Stimulated activated CD8-positive, alpha-beta memory T cell treated with anti-CD3 and anti-CD28 coated beads, Interleukin-4, amount 100 ng/mL, for 24 hours (primary cell): ENCODE measurements around the gene NPHP3.

Experiments used
- DNase-seq: peaks from one replicate; pipeline ENCODE4 v3.0.0-alpha.2; 2020; ENCODE audit warnings: low read depth

Gene NPHP3

DNA sequence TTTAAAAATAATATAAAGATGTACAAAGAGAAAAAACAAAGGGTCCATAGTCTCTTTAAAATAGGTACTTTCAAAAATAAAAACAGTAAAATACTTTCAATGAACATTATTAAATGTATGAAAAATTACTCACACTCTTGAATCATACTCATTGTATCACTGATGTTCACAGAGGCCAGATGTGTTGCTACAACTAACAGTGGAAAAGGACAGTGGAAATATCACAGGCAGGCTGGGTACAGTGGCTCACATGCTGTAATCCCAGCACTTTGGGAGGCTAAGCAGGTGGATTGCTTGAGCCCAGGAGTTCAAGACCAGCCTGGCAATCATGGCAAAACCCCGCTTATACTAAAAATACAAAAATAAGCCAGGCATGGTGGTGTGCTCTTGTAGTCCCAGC lies 26.8 kb downstream of the NPHP3 start:
- no peak for DNase-seq

DNA sequence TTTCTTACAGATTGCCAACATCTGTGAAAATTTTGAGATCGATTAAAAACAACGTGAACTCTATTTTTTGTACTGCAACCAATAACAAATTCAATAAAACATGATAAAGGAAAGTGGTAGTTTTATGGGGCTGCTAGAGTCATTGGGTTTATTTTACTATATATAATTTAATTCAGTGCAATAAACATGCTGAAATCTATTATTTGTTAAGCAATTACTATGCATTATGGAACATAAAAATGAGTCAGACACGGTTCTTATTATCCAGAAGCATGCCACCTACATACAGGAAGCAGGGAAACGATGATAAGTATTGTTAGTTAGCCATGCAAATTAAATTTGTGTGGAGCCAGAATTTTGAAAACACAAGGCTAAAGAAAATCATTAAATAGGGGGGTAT lies 27.2 kb downstream of the NPHP3 start:
- no peak for DNase-seq

DNA sequence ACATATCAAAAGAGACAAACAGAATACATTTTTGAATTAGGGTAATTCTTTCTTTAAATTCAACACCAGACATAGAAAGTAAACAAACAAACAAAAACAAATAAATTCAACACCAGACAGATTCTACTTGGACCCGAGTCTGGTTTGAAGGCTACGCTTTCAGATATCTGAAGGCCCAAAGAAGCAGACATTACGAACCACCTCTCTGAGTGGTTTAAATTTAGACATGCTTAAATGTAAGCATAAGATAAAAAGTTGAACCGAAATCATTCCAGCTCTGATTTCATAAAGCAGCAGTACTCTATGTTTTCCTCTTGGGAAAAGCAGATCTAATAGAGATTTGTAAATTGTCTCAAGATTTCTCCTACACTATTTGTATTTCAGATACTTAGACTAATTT lies 32.2 kb downstream of the NPHP3 start:
- DNase-seq = no peak

DNA sequence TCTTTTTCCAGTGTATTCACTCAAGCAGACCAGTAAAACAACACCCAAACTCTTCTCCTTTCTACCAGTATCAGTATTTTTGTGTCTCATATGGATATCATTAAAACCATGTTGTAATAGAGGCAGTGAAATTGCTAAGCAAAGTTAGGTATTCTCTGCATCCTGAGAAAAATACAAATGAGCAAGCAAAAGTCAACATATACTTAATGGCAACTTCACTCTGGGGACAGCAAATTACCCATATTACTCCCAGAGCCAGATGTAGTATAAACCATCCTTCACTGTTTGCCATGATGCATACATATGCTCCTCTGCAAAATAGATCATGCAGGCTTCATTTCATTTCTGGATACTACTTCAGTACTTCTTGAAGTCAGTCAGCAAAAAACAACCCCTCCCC lies 40.0 kb downstream of the NPHP3 start:
- DNase-seq = no peak

DNA sequence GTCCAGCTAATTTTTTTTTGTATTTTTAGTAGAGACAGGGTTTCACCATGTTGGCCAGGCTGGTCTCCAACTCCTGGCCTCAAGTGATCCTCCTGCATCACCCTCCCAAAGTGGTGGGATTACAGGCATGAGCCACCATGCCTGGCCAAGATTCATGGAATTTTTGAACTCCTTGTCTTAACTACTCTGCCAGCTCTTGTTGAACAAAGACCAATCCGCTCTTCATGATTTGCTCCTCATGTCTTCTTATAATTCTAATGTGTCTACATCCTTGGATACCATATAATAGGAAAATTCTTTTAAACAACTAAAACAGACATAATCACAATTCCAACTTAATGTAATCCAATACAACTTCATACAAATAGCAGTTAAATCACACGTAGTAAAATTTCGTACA lies 40.8 kb downstream of the NPHP3 start:
- DNase-seq = no peak

DNA sequence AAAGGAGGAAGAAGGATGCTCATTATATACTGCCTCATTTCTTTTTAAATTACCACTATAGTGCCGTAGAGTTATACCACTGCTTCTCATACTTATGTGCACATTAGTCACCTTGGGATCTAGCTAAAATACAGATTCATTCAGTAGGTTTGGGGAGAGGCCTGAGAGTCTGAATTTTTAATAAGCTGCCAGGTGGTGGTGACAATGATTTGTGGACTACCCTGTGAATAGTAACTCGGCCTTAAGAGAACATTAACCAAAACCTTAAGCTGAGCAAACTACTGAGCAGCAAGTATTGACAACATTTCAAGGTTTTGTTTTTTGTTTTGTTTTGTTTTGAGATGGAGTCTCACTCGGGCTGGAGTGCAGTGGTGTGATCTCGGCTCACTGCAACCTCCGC lies 42.3 kb downstream of the NPHP3 start:
- DNase-seq = no peak

DNA sequence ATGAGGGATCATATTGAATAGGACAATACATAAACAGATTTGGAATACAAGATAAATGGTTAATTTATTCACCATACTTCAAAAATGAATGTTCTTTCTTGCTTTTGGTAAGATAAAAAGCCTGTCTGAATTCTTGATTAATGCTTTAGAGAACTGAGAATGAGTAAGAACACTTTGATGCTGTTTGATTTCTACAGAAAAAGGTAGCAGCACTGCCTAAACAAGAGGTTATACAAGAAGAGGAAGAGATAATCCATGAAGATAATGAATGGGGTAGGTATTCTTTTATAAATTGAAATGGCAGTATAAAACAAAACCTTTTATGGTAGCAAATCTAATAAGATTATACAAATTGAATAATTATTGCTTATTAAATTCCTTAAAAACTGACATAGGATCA lies 46.8 kb downstream of the NPHP3 start:
- DNase-seq = no peak

DNA sequence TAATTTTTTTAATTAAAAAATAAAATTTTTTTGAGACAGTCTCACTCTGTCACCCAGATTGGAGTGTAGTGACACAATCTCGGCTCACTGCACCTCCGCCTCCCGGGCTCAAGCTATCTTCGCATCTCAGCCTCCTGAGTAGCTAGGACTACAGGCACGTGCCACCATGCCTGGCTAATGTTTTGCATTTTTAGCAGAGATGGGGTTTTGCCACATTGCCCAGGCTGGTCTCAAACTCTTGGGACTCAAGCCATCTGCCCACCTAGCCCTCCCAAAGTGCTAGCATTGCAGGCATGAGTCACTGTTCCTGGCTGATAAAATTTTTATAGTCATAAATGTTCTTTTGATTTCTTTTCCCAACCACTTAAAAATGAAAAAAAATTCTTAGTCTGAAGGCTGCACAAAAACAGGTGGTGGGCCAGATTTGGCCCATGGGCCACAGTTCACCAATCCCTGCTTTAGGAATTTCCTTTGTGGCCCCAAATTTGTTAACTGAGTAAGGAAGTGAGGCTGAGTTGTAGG lies 52.9 kb downstream of the NPHP3 start:
- no peak for DNase-seq

DNA sequence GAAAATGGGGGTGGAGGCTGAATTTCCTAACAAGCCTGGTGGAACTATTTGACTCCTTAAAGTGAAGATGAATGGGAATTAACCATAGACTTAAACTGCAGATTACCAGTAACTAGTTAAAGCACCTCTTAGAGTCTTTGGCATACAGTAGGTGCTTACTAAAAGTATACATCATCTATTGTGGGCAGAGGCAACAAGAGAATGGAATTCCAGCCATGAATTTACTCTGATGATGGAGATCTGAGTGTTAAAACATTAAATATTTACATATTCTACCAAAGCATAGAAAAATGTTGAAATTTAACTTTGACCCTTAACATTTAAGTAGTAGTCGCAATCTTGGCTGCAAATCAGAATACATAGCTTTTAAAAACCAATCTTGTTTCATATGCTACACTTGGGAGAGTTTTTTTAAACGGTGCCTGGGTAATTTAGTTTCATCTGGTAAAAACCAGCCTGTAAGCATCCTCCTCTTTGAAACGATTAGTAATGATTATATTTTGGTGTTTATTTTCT lies 56.9 kb downstream of the NPHP3 start:
- no peak for DNase-seq

DNA sequence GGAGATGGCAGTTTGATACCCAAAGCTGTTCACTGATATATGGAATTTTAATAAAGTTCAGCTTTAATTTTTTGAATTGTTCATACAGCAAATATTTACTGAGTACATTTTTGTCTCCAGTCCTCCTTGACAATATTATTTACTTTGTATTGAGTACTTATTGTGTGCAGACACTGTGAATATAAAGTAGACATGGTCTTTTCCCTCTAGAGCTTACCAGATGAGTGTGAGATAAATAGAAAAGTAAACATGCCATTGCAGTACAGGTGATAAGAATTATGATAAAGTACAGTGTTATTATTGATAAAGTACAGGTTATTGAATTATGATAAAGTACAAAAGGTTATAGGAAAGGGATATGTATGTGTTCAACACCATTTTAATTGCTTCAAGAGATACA lies 60.0 kb downstream of the NPHP3 start:
- DNase-seq = no peak

DNA sequence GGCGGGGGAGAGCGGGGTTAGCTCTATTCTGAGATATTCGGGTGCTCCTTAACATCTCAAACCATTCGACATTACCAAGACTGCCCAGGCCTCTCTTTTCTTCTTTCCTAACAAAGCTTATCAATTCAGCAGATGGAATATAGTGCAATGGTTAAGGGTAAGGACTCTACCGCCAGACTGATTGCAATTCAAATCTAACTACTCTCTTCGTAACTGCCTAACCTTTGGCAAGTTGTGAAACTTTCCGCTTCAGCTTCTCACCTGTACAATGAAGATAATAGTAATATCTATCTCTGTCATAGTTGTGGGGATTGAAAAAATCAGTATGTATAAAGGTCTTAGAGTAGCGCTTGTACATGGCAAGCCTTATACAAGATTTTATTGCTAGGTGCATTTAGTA lies 61.1 kb downstream of the NPHP3 start:
- DNase-seq = no peak

DNA sequence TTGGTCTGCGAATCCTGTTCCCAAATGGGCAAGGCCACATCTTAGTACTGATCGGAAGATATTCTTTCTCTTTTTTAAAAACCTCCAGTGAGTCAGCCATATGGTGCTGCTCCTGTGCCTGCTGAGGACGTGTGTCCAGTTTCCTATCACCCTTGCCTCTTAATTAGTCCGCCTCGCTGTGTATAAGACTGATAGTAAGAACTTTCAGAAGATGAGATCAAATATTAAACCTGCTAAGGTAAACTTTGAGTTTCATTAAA lies 61.5 kb downstream of the NPHP3 start:
- DNase-seq = no peak

DNA sequence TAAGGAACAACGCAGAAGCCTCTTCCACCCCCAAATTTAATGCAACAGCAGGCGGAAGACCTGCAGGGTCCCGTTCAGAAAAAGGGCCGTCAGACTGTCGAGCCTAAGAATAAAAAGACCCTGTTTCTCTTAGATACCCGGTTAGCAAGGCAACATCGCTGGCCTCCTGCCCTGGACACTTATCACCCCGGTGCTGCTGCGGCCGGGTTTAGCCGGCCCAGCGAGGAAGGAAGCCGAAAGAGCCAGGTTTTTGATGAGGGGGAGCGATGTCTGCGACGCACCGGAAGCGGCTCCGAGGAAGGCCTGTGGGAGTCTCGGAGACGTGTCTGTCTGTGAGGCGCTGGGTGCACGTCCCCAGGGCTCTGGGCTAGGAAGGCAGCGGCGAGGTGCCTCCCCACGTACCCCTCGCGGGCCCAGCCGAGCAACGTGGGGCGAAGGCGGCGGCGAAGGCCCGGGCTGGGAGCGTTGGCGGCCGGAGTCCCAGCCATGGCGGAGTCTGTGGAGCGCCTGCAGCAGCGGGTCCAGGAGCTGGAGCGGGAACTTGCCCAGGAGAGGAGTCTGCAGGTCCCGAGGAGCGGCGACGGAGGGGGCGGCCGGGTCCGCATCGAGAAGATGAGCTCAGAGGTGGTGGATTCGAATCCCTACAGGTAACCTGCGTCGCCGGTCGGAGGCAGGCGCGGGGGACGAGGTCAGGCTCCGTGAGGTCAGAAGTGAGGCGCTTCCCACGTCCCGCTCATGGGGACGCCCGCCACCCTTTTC lies 62.0 kb downstream of the NPHP3 start, which contains the start of gene UBA5:
Gene UBA5, plus strand, starts transcription at position 278 of the 759 bp plus-strand sequence. Its CDS starts 209 bp downstream, at position 487.
- DNase-seq = peak; percentile 60

DNA sequence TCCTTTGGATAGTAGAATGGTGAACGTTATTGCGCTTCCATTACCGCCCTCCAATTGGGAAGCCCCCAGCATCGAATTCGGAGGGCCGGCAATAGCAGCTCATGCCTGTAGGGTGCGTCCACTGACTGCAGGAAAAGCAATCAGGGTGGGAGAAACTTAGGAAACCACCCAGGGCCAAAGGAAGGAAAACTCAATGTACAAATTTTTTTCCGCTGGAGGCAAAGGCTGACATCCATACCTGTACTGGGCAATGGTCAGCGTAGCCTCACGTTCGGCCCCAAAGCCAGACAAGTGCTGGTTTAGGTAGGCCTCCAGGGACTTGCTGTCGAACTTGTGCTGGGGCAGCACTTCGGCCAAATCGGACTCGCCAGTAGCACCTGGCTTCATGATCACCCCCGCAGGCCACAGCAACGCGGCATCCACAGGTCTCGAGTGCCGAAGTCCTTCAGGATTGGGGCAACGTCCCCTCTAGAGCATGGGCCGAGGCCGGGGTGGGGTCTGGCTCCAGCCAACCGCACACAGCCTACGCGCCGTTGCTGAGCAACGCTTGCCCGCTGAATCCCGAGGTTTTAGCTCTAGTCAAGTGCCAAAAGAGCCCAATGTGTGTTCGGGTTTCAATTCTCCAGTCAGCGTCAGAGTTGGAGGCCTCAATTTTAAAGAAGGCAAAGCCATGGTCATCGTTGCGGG lies 62.7 kb downstream of the NPHP3 start, which contains the start of gene ACAD11:
Gene ACAD11, minus strand, starts transcription at position 445 of the 687 bp plus-strand sequence. Its CDS starts 58 bp downstream, at position 387.
- no peak for DNase-seq

DNA sequence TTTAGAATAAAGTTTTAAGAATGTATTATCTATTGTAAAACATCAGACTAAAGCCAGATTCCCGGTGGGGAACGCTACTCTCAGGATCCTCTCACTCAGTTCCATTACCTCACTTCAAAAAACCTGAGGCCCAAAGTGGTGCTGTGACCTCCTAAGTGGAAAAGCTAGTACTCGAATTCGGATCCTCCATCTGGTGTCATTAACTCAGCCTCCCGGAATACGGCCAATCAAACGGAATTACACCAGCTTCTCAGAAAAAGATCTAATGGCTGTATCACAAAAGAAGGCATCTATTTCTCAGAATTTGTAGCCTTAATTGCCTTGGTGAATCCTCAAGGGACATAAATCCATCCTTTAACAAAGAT lies 63.2 kb downstream of the NPHP3 start:
- DNase-seq = no peak

DNA sequence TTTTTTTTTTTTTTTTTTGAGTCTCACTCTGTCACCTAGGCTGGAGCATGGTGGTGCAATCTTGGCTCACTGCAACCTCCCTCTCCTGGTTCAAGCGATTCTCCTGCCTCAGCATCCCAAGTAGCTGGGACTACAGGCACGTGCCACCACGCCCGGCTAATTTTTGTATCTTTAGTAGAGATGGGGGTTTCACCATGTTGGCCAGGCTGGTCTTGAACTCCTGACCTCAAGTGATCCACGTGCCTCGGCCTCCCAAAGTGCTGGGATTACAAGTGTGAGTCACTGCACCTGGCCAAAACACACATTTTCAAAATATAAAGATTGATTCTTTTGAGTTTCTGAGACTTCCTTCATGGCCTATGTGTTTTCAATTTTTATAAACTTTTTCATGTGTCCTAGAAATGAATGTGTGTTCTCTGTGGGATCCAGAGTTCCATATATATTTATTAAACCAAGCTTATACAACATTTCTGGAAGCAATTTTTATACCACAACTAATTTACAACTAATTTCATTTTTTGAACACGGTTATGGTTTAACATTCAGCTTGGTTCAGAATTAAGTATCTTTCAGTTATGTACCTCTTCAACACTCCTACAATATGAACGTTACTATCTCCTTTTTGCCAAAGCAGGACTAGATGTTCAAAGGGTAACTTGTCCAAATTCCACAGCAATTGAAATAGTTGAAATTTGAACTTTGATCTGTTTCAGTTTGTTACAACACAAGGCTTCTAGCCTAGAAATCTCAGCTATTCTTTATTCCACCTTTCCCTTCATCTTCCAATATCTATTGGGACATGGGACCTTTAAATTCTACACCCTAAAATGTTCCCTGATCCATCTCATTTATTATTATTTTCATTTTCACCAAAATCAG lies 64.1 kb downstream of the NPHP3 start:
- DNase-seq = no peak

DNA sequence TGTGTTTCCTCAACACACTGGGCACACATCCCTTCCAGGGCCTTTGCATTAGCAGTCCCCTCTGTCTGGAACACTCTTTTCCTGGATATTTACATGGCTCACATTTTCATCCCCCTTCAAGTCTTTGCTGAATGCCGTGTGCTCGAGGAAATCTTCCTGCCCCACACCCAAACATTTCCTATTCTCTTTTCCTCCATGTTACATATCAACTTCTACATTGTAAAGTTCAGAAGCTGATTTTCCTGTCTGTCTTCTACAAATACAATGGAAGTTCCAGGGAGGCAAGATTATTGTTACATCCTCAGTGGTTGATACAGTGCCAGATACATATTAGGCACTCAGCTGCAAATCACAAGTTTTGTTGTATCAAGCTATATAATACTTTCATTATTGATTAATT lies 66.7 kb downstream of the NPHP3 start:
- no peak for DNase-seq

DNA sequence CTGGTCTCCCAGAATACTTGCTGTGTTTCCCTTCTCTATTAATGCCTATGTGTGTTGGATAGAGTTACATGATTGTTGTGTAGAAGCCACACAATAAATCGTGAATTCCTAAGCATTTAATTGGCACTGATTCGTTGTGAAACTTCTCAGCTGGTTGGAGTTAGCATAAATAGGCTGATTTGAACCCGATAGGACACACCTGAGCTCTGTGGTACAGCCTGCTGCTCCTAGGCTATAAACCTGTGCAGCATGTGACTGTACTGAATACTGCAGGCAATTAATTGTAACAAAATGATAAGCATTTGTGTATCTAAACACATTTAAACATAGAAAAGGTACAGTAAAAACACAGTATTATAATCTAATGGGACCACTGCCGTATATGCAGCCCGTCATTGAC lies 67.5 kb downstream of the NPHP3 start:
- no peak for DNase-seq

DNA sequence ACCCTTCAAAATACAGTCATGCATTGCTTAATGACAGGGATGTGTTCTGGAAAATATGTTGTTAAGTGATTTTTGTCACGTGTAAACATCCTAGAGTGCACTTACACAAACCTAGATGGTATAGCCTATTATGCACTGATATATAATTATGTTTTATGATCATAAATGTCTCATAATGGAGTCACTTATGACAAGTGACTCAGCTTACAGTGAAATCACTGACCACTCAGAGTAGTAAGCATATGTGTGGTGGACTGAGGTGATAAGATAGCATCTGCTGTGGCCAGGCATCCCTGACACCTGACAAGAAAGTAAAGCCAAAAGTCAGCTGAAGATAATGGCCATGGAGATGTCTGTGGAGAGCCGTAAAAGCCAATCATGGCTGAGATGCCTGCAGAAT lies 68.0 kb downstream of the NPHP3 start:
- DNase-seq = no peak

DNA sequence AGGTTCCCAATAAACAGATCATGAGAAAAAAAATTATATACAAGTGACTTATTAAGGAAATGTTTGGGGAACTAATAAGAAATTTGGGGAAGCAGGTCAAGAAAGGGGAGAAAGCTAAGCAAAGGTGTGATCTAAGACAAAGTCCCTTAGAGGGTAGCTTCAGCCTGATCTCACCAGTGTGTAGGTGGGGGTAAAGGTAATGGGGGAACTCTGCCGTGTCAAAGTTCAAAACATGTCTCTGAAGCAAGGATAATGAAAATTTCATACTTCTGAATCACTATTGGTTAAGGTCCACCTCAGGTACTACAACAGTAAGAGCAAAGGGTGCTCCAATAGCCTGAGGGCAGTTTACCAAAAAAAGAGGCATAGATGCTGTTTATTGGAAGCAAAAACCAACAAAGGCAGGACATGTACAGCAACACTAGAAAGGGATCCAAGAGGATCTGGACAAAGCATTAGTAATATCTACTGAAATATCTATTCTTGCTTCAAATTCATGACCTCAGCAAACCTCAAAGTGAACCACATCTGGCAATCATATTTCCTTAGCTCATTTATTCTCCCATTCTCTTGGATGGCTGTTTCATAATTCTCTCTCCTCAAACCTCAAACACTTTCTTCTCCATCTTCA lies 69.5 kb downstream of the NPHP3 start:
- DNase-seq = no peak

DNA sequence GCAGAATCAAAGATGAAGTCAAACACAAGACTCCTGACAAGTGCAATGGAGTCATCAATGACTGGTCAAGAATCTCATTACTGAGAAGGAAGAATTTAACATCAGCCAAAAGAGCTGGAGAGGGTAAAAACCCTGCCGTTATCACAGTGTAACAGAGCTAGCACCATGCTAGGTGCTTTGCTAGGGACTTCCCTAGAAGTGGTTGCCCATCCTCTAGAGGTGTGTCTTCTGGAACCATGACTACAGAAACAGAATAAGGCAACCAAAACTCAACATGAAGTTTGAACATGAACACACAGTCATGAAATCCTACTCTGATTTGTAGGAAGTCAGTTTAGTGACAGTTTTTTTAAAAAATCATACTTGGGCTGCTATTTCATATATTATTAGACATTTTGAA lies 72.1 kb downstream of the NPHP3 start:
- no peak for DNase-seq

DNA sequence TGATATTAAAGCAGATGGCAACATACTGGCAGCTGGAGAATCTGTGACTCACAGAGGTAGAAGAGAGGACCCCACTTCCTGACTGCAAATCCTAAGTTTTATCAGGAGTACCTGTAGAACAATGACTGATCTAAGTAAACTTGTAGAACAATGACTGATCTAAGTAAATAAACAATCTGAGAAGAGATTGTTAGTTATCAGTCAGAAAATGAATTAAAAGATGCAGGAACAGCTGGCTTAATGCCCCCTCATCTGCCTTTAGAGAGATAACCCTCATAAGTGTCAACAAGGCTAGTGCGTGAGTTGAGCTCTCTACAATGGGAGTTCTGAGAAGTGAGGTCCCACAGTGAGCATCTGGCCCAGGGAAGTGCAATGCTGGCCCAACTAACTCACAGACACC lies 77.2 kb downstream of the NPHP3 start:
- DNase-seq = no peak
